HG03280 (cell line): Measurements from ENCODE around the gene TMEM140.

Source experiments
- ATAC-seq: cut with Tn5 transposase; IDR thresholded peaks from one replicate; pipeline ENCODE4 v1.9.1; 2021; ENCODE audit warnings: mild to moderate bottlenecking, moderate library complexity; ENCODE audit not compliant: unreplicated experiment

The TMEM140 gene

DNA sequence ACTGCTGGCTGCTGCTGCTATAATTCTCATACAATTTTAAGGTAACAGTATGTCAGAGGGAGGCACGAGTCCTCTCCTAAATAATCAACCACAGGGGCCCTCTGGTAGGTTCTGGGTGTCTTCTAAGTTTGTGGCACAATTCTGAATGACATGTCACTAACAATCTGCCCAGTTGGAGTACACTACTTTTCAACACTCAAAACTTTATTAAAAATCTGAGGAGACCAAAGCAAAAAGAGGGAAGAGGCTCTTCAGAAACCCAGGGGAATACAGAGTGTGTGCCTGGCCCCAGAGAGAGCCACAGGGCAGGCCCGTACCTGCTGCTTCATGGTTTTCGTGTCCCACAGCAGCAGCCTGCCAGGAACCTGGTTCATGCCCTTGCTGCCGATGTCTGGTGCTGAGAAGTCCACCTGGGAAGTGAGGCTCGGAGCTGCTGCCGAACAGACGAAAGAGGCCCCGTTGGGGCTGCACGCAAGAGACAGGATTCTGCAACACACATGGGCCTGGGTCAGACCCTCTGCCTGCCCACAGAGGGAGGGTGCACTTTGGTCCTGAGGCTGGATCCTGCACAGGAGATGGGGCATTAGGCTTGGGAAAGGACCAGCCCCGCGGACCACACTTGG is 45.2 kb downstream of the TMEM140 start:
- no peak for ATAC-seq

GRCh38 chr7:135193615-135194081 is 45.8 kb downstream of the TMEM140 start:
- no peak for ATAC-seq

DNA sequence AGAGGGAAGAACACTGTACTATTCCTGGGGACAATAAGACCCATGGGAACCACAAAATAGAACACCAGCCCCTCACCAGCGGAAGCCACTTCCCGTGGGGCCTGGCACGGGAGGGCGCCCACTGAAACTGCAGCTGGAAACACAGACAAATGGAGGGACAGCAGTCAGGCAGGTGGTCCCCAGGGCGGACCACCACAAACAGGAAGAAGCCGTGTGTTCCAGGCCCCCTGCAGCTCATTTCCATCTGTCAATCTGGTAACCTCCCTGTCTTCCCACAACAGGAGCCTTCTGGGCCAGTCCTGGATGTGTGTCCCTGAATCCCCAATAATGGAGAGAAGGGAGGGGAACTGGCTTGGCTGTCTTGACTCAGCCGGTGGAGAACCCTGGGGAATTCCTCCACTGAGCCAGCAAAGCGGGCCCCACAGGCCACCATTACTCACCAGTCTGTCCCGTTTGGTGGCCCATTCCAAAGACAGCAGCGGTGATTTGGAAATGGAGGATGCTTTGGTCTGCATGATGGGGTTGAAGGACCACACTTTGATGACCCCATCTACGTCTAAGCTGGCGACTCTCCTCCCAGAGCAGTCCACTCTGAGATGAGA is 46.7 kb downstream of the TMEM140 start:
- ATAC-seq: no peak

DNA sequence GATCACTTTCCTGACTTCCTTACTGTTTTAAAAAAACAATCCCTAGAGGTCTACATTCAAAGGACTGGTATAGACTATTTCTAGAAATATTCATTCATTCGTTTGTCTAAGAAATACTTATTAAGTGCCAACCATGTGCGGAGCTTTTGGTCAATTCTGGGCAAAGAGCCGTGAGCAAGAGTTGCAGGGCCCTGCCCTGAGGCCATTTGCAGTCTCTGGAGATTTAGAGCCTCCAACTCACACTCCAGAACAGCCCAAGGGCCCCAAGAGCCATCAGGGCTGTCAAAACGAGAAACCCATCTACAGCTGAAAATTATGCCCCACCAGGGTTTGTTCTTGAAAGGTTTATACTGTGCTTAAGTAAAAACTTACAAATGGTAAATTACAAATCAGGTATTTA is 47.3 kb downstream of the TMEM140 start:
- no peak for ATAC-seq

GRCh38 chr7:135195968-135196629 is 48.2 kb downstream of the TMEM140 start:
- ATAC-seq: no peak

- no peak for ATAC-seq
Measured at GRCh38 chr7:135197343-135197742, 49.5 kb downstream of the TMEM140 start.

DNA sequence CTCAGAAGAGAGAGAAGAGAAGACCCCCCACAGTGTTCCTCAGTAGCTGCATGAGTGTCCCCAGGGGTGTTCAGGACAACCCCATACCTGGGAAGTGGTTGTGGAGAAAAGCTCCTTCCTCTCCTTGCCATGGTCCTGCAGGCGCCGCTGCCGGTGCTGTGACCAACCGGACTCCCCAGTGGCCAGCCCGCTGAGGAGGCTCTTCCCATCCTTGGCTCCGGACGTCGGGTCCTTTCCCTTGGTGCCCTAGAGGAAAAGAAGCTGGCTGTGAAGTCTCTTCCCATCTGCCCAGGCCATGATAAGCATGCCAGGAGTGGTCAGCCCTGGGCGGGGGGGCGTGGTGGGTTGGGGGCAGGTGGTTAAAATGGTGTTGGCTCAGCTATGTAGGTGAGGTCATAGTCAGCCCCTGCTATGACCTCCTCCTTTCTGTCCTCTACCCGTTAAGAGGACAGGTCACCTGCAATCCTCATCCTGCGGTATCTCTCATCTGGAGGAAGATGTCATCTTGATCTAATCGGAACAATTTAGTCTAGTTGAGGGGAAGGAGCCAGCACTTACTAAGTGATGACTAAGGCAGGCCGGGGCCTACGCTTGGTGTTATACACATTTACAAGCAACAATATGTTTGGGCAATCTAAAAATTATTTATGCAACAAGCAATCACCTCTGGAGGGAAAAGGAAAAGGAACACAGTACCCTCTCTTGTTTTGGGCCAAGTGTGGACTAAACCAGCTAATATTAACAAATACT is 50.2 kb downstream of the TMEM140 start:
- no peak for ATAC-seq

GRCh38 chr7:135199439-135199838 is 51.6 kb downstream of the TMEM140 start:
- no peak for ATAC-seq

DNA sequence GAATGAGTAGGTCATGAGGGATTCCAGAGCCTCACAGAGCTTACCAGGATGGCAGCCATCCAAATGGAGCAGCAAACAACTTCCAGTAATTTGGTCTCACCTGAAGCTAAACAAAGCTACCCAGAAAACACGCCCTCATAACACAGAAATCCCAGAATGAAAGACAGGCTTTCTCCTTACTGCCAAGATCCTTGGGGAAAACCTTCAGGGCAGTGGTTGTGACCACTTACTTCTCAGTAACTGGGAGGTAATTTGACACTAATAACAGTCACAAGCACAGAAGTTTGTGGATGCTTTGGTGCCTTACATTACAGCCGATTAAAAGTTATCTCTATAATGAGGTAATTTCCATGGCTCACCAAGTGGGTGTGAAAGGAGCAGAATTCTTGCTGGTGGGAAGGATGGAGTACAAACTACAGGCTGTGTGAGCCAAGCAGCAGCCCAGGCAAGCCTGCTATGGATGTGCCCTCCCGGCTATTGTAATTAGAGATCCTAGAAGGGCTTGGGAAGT is 53.0 kb downstream of the TMEM140 start:
- ATAC-seq: no peak

GRCh38 chr7:135201350-135201749 is 53.5 kb downstream of the TMEM140 start:
- no peak for ATAC-seq

DNA sequence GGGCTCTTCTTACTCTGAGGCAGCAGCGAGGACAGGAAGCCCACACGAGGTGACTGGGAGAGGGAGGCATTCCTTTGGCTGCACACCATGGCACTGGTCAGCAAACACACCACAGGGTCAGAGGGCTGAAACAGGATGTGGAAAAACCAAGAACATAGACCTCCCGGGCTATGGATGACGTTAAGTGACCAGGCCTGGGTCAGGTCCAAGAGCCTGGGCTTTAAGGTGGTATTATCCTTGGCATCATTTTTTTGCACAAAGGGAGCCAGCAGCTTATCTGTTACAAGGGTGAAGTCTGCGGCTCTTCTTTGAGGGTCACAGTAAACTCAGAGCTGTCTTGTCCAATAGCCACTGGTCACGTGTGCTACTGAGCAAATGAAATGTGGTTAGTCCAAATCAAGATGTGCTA is 56.5 kb downstream of the TMEM140 start:
- ATAC-seq: no peak

- ATAC-seq: no peak
Measured at GRCh38 chr7:135204876-135205275, 57.0 kb downstream of the TMEM140 start.

GRCh38 chr7:135205850-135206249 is 58.0 kb downstream of the TMEM140 start:
- no peak for ATAC-seq

DNA sequence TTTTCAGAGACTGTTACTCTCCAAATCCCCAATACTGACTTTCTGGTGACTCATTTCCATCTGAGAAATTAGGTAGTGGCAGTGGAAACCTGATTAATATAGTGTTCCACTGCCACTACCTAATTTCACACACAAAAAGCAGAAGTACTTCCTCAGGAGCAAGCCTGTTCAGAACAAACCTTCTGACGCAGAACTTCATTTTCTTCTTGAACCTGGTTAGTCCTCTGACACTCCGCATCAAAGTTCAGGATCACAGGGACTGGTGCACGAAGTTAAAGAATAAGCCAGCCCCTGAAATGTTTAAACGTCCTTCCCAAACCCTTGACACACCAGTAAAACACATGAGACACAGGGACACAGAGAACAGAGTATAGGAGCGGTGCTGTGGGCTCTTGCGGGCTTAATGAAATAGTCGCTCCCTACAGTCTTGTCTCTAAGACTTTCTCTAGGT is 59.1 kb downstream of the TMEM140 start:
- ATAC-seq: no peak

DNA sequence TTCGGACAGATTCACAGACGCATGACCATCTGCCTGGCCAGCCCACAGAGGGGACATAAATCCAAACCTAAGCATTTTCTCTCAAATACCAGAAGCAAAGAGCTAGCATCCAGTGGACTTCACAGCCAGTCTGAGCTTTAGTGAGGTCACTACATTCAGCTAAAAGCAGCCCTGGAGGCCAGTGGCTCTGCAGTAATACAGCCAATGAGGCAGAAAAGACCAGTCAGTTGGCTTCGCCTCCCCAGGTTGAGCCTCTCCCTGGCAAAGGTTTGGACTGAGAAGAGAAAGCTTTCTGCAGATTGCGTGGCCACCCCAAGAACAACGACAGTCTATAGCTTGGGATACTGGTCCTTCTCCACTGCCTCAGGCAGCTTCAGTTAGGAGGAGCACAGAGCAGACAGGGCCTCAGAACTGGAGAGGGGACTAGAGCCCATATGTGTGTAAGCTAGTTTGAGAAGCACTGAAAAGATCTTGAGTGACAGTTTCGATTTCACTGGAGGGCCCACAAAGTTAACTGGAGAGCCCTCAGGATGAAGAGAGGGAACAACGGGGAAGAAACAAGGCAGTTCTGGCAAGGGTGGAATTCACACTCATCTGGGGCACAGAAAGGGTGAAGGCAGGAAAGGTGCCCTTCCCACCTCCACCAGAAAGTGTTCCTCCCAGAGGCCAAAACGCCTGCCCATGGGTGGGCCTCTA is 59.7 kb downstream of the TMEM140 start:
- ATAC-seq: no peak

DNA sequence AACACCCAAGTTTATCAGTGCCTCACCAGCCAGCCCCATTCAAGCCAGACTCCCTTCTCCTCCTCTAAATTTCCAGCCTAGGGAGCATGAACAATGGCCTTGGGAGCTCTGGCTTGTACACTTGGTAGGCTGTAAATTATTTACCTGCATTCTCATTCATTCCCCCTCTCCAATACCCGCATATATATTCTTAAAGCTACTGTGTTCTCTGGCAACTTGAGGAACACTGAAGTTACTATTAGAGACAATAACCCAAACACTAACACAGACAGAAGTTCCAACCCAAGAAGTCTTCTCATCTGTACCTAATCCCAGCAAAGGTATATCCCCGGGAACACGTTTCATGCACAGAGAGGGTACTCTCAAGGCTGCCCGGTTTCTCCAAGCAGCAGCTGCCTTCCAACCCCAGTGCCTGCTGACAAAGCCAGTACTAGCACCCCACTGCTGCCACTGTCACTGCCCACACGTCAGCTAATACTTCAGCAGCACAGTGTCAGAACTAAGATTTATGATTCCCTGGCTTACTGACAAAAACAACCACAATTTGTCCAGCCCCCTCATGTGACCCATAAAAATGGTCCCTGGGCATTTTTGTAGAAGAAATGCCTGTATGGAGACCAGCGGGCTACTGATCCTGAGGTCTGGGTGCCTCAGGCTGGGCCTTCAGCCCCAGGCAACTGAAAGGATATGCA is 60.4 kb downstream of the TMEM140 start:
- ATAC-seq: no peak

GRCh38 chr7:135209225-135209834 is 61.5 kb downstream of the TMEM140 start:
- ATAC-seq: no peak

- ATAC-seq: no peak
Measured at GRCh38 chr7:135210888-135211178, 63.0 kb downstream of the TMEM140 start.

- peak; percentile 83 for ATAC-seq
Measured at GRCh38 chr7:135211179-135211945, 63.5 kb downstream of the TMEM140 start, which contains the start of gene WDR91. TSS of gene WDR91 (minus strand) at chr7:135211526. CDS start at chr7:135211502, 24 bp downstream.
